ENCODE measurements around the gene ESRRA. TPM values are rescaled to one million over a fixed set of nuclear protein-coding genes. Genes with fewer than 3 reads are reported as not detected.

ESRRA gene
- total and polyA plus RNA-seq, 9 of the 15 experiments (the other 6 are each of a cell fraction or from before 2014, with no cell fraction given): 0.27 to 89.7 (median 23.7) TPM

DNA sequence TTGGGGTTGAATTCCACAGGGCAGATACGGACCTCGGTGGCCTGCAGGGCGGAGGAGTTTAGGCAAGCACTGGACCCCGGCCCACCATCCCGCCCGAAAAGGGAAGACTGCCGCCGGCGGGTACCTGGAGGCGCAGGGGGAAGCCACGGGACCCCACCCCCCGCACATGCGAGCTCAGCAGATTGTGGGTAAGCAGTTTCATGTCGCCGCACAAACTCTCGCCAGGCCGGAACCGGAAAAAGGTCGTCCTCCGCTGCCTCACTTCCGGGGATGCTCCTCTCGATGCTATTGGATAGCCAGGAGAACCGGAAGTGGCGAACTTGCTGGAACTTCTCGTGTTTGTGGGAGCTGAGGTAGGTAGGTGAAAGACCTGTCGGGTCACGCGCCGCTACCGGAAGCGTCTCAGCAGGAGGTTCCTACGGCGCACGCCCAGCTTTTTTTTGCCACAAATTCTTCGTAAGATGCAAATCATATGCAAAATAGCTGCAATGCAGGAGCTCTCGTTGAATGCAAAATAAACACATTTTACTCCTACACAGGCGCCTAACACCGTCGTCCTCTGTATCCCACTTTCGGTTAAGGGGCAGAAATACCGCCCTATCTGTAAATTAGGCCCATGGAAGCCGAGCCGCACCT lies 12.1 kb downstream of the ESRRA start, which contains the start of gene TRMT112 (continued):
- TF ChIP-seq, protein P1, sequence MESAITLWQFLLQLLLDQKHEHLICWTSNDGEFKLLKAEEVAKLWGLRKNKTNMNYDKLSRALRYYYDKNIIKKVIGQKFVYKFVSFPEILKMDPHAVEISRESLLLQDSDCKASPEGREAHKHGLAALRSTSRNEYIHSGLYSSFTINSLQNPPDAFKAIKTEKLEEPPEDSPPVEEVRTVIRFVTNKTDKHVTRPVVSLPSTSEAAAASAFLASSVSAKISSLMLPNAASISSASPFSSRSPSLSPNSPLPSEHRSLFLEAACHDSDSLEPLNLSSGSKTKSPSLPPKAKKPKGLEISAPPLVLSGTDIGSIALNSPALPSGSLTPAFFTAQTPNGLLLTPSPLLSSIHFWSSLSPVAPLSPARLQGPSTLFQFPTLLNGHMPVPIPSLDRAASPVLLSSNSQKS (CRISPR knock-in tag; IDR thresholded peaks at IDR 0.05): no peak
- no peak for TF ChIP-seq ESRRB (CRISPR knock-in tag; IDR thresholded peaks at IDR 0.05; ENCODE audit: borderline replicate concordance)
- no peak for TF ChIP-seq ZNF282 (CRISPR knock-in tag; IDR thresholded peaks at IDR 0.05)
- peak; percentile 97 for TF ChIP-seq ZNF316 (IDR thresholded peaks at IDR 0.05)
- peak; percentile 75 for TF ChIP-seq HCFC1 (IDR thresholded peaks at IDR 0.05; ENCODE audit: low read depth, low read length)
- TF ChIP-seq, protein P2, sequence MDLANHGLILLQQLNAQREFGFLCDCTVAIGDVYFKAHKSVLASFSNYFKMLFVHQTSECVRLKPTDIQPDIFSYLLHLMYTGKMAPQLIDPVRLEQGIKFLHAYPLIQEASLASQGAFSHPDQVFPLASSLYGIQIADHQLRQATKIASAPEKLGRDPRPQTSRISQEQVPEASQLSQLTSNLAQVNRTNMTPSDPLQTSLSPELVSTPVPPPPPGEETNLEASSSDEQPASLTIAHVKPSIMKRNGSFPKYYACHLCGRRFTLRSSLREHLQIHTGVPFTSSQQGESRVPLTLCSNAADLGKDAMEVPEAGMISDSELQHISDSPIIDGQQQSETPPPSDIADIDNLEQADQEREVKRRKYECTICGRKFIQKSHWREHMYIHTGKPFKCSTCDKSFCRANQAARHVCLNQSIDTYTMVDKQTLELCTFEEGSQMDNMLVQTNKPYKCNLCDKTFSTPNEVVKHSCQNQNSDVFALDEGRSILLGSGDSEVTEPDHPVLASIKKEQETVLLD (IDR thresholded peaks at IDR 0.05): 0 out of 2 replicates have a peak, but pooled peaks have one; percentile 46
- TF ChIP-seq, protein P3, sequence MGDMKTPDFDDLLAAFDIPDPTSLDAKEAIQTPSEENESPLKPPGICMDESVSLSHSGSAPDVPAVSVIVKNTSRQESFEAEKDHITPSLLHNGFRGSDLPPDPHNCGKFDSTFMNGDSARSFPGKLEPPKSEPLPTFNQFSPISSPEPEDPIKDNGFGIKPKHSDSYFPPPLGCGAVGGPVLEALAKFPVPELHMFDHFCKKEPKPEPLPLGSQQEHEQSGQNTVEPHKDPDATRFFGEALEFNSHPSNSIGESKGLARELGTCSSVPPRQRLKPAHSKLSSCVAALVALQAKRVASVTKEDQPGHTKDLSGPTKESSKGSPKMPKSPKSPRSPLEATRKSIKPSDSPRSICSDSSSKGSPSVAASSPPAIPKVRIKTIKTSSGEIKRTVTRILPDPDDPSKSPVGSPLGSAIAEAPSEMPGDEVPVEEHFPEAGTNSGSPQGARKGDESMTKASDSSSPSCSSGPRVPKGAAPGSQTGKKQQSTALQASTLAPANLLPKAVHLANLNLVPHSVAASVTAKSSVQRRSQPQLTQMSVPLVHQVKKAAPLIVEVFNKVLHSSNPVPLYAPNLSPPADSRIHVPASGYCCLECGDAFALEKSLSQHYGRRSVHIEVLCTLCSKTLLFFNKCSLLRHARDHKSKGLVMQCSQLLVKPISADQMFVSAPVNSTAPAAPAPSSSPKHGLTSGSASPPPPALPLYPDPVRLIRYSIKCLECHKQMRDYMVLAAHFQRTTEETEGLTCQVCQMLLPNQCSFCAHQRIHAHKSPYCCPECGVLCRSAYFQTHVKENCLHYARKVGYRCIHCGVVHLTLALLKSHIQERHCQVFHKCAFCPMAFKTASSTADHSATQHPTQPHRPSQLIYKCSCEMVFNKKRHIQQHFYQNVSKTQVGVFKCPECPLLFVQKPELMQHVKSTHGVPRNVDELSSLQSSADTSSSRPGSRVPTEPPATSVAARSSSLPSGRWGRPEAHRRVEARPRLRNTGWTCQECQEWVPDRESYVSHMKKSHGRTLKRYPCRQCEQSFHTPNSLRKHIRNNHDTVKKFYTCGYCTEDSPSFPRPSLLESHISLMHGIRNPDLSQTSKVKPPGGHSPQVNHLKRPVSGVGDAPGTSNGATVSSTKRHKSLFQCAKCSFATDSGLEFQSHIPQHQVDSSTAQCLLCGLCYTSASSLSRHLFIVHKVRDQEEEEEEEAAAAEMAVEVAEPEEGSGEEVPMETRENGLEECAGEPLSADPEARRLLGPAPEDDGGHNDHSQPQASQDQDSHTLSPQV (IDR thresholded peaks at IDR 0.05): 0 out of 2 replicates have a peak, but pooled peaks have one; percentile 7
- TF ChIP-seq PTBP1 (IDR thresholded peaks at IDR 0.05; ENCODE audit: low read depth, low read length): no peak
- TF ChIP-seq CCAR2 (IDR thresholded peaks at IDR 0.05; ENCODE audit: low read depth, low read length): no peak
- peak; percentile 9; the same call in 1 of the 2 replicates for TF ChIP-seq JUND (IDR thresholded peaks at IDR 0.05; ENCODE audit: borderline replicate concordance, low read depth, low read length)
- no peak for TF ChIP-seq JUND (tag; IDR thresholded peaks at IDR 0.05; ENCODE audit: borderline replicate concordance, low read depth, low read length)
- TF ChIP-seq SP2 (IDR thresholded peaks at IDR 0.05; ENCODE audit: extremely low read depth, low read depth, low read length, poor library complexity, severe bottlenecking): peak; percentile 33
- no peak for TF ChIP-seq ZBTB17 (CRISPR knock-in tag; IDR thresholded peaks at IDR 0.05)
- 0 out of 2 replicates have a peak, but pooled peaks have one; percentile 10 for TF ChIP-seq MIER1 (IDR thresholded peaks at IDR 0.05; ENCODE audit: low read depth)
- TF ChIP-seq GATAD2B (IDR thresholded peaks at IDR 0.05; ENCODE audit: borderline replicate concordance): 0 out of 2 replicates have a peak, but pooled peaks have one; percentile 21
- TF ChIP-seq GABPB1 (CRISPR knock-in tag; IDR thresholded peaks at IDR 0.05): peak; percentile 96
- TF ChIP-seq NEUROD1 (IDR thresholded peaks at IDR 0.05; ENCODE audit: borderline replicate concordance, low read depth, low read length, partially characterized antibody): no peak
- TF ChIP-seq, protein P4, sequence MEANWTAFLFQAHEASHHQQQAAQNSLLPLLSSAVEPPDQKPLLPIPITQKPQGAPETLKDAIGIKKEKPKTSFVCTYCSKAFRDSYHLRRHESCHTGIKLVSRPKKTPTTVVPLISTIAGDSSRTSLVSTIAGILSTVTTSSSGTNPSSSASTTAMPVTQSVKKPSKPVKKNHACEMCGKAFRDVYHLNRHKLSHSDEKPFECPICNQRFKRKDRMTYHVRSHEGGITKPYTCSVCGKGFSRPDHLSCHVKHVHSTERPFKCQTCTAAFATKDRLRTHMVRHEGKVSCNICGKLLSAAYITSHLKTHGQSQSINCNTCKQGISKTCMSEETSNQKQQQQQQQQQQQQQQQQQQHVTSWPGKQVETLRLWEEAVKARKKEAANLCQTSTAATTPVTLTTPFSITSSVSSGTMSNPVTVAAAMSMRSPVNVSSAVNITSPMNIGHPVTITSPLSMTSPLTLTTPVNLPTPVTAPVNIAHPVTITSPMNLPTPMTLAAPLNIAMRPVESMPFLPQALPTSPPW (CRISPR knock-in tag; IDR thresholded peaks at IDR 0.05): peak; percentile 47; the same call in 1 of the 2 replicates
